GM19438 (cell line): ENCODE results near the gene IDE.
"Not testable (repeated sequence)": the region's sequence is repeated elsewhere in the genome, so short reads cannot be mapped to it uniquely, and the experiment has no call there.

ENCODE experiments used
- ATAC-seq: cut with Tn5 transposase; IDR thresholded peaks from one replicate; pipeline ENCODE4 v1.9.1; 2021; ENCODE audit warnings: low read depth; ENCODE audit not compliant: unreplicated experiment

Gene IDE

DNA sequence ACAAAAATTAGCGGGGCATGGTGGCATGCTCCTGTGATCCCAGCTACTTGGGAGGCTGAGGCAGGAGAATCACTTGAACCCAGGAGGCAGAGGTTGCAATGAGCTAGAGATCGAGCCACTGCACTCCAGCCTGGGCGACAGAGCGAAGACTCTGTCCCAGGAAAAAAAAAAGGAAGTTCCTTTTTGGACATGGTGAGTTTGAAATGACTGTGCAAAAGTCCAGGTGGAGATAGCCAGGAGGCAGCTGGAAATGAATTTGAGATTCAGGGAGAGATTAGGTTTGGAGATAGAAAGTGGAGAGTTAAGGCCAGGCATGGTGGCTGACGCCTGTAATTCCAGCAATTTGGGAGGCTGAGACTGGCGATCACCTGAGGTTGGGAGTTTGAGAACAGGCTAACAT, 143.8 kb downstream of the IDE start:
- no peak for ATAC-seq

DNA sequence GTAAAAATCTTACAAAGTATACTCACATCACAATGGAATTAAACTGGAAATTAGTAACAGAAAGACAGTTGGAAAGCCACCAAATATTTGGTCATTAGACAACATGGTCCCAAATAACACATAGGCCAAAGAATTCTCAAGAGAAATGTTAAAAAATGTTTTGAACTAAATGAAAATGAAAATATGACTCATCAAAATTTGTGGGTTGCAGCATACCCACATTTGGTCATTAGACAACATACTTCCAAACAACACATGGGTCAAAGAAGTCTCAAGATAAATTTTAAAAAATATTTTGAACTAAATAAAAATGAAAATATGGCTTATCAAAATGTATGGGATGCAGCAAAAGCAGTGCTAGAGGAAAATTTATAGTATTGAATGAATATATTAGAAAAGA, 152.3 kb downstream of the IDE start:
- no peak for ATAC-seq

DNA sequence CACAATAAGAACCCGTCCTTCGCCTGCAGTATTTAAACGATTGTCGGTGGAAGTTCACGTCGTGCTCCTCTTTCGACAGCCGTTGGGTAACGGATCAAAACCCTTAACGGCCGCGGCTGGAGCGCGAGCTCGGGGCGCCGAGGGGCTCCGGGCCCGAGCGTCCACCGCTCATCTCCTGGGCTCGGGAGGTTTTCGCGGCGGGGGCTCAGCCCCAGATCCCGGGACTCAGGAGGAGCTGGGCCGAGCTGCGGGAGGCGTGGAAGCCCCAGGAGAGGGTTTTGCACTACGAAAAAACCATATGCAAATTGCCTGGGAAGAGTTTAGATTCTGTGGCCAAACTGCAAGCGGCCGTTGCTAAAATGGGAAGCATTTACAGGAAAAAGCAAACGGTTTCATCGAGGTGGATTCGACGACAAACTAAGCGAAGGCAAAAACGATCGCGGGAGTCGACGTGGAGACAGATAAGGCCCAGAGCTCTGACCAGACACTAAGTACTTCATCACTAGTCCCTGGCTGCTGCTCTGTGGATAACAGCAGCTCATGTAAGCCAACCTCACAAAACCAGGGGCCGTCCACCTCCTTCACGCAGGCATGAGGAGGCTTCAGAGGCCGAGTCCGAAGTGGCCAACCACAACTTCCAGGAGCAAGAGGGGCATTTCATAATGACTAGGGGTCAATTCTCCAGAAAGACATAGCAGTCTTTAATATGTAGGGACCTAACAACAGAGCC, 153.2 kb downstream of the IDE start:
- ATAC-seq: no peak

DNA sequence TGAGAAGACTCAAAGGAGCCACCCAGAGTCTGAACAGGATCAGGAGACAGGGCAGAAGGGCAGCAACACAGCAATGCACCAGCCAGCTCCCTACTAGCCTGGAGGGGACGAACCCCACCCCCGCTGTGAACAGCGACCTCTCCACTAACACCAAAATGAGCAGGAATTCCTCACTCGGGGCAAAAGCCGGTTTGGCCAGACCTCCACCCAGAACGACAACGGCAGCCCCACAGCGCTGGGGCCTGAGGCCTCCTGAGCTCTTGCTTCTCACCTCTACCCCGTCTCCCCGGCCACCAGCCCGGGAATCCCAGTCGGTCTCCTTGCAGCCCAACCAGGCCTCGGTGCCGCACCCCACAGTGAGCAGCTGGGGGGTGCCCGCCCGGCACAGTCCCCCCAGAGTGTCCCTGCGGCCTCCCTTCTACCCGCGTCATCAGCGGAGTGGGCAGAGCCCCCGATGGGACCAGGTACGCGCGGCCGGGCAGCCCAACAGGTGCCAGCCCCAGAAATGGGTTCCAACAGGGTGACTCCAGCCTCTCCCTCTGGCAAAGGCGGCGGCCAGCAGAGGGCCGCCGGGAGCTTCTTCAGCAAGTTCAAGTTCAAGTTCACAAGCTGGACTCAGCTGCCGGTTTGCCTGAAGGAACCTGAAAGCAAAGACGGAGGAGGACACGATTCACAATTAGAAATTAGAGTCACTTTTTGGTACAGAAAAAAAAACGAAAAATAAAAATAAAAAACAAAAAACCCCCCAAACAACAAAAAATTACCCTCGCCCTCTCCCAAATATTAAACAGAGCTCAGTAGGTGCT, 153.9 kb downstream of the IDE start:
- ATAC-seq: no peak

DNA sequence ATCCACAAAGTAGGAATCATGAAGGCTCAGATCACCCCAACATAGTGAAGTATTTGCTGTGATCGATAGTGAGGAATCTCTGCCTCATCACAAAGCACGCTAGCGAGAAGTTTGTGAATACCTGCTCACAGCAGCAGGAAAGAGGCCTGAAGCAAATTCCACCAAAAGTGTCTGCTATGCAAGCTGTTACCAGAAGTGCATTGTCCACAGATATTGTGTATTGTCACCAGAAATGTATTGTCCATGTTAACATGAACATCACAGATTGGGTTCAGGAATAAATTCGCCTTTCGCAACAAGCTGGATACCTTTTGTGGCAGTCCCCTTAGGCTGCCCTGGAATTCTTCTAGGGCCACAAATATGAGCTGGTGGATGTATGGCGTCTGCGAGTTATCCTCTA, 155.0 kb downstream of the IDE start:
- ATAC-seq: no peak

DNA sequence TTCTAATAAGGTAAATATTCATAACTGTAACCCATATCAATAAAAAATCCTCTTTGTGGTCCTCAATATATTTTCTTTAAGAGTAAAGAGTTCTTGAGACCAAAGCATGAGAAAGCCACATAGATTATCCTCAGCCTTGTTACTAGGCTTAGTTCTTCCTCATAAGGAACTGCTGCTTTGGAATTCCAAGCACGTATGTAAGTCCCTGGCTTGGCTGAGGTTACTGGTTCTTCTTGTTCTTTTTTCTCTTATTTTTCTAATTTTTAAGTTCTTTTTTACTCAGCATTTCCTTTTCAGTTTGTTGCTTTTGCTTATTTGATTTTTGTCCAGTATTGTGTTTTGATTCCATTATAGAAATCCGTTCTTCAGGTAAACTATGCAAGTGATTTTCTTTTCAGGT, 155.7 kb downstream of the IDE start:
- no peak for ATAC-seq

DNA sequence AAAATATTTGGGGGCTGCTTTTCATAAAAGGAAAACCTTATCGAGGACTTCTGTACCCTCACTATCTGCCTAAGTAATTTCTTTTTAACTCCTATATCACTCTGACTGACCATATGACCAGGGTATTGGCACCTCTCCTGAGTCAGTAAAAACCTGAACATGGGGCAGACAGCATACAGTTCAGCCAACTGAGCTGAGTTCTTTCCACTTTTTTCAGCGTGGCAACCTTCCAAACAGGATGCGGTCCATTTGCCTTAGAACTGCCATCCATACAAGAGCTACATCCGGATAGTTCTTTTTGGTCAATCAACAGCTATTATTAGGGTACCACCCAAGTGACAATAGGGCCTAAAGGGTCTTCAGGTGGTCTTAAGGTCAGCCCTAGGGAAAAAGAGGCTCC, 160.4 kb downstream of the IDE start:
- ATAC-seq: no peak

DNA sequence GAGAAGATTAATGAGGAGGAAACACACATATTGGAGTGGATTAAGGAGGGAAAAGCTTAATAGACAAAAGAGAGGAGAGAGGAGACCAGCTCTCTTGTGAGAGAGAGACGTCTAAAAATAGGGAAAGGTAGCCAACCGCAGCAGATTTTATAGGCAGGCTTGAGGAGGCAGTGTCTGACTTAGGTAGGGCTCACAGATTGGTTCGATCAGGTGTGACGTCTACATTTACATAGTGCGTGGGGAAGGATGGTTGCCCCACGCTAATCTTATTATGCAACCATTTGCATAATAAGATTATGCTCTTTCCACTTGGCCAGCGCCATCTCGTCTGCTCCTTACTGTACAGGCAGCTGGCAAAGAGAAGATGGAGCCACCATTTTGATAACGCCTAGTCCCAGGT, 160.9 kb downstream of the IDE start:
- no peak for ATAC-seq

DNA sequence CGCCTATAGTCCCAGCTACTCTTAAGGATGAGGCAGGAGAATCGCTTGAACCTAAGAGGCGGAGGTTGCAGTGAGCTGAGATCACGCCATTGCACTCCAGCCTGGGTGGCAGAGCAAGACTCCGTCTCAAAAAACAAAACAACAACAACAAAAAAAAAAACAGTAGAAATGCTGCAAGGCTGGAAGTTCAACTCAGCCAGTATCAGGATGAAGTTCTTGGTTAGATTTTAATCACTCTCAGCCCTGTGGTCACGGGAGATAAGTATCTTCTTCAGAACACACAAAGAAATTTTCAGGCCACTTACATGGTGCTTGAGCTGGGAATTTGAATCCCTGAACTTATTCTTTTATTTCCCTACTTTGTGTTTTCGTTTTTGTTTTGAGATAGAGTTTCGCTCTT, 162.5 kb downstream of the IDE start:
- ATAC-seq: no peak

DNA sequence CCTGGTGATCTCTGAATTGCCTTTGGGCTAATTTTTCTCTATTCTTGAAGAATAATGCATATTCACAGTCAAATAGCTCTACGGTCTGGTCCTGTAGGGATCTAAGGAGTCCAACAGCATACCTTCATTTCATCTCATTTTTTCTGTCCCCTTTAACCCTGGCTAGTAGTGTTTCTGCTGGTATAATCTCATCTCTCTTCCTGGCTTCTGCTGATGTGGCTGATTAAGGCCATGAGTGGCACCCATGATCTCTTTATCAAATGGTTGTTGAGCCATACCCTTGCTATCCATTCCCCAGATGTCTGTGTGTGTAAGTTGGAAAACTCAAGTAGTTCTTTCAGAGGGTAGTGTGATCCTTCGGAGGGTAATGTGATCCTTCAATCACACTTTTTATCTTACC, 163.4 kb downstream of the IDE start:
- ATAC-seq: no peak

DNA sequence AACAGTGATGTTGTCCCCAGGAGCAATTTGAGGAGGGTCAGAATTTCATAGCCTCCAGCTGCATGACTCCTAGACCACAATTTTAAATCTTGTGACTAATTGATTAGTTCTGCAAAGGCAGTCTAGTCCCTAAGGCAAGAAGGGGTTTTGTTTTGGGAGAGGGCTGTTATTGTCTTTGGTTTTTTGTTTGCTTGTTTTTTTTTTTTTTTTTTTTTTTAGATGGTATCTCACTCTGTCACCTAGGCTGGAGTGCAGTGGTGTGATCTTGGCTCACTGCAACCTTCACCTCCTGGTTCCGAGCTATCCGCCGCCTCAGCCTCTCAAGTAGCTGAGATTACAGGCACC, 165.9 kb downstream of the IDE start:
- no peak for ATAC-seq

DNA sequence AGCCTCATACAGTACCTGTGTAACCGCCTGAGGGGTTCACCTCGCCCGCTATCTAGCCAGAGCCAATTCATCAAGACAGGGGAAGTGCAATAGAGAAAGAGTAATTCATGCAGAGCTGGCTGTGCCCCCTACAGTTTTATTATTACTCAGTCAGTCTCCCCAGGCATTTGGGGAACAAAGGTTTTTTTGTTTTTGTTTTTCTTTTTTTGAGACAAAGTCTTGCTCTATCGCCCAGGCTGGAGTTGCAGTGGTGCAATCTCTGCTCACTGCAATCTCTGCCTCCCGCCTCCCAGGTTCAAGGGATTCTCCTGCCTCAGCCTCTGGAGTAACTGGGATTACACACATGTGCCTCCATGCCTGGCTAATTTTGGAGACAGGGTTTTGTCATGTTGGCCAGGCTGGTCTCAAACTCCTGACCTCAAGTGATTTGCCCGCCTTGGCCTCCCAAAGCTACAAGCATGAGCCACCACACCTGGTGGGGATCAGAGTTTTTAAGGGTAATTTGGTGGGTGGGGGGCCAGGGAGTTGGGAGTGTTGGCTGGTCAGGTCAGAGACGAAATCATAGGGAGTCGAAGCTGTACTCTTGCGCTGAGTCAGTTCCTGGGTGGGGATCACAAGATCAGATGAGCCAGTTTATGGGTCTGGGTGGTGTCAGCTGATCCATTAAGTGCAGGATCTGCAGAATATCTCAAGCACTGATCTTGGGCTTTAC, 166.4 kb downstream of the IDE start:
- ATAC-seq: no peak

DNA sequence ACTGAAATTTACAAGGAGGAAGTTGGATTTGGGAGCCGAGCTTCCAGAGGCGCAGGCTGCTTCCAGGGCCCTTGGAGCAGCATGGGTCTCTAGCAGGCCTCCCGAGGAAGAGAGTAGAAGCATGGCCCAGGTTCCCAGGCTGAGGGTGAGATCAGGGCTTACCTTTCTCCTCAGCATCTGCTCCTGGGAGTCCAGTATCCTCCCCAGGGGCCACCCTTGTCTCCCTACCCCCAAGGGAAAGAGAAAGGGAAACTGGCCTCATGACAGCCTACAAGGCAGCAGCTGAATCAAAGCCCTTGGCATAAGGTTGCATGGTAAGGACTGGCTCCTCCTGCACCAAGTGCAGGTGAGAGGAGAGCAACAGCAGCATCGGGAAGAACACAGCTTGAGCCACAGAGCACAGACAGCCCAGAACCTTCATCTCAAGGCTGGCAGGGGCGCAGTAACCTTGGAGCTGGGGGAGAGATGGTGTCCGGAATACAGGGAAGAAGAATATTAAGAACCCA, 168.4 kb downstream of the IDE start:
- ATAC-seq: no peak

DNA sequence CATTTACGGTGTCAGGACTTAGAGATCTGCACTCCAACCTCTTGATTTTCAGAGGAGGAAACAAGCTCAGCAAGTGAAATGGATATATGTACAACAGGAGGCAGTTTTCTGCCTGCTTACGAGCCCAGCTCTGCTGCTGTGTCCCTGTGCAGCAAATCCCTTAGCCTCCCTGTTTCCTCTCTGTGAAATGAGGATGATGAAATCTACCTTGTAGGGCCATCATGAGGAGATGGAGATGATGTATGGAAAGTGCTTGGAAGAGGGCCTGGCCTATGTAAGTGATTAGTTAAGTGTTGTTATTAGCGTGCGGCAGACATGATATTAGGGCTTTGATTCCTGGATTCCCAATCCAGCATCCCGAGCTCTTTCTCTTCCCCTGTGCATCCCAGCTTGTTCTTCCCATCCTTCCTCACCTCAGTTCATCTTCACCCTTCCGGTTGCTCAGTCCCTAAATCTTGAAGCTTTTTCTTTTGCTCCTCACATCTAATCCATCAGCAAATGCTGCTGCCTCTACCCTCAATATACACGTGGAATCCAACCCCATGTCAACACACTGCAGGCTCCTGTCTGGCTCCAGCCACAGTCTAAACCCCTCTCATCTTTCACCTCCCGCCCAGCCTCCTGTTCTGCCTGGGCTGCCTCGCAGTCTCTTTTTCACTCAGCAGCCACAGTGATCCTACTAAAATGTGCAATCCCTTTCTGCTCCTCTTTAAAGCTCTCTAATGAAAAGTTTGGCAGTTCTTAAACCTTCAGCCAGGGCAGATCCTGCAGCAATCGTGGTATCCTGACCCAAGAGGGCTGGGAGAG, 169.1 kb downstream of the IDE start:
- no peak for ATAC-seq

DNA sequence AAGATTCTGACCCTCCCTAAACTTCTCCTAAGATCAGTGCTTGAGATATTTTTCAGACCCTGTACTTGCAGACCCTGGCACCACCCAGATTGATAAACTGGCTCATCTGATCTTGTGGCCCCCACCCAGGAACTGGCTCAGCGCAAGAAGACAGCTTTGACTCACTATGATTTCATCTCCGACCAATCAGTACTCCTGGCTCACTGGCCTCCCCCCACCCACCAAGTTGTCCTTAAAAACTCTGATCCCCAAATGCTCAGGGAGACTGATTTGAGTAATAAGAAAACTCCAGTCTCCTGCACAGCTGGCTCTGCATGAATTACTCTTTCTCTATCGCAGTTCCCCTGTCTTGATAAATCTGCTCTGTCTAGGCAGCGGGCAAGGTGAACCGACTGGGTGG, 171.7 kb downstream of the IDE start:
- not testable (repeated sequence) for ATAC-seq
